AG08396 (cell line): ENCODE measurements around the gene PPP1R14D.

Source experiments
- DNase-seq: peaks from one replicate; pipeline ENCODE4 v3.0.0; 2012; ENCODE audit warnings: low spot score, mixed read lengths

The PPP1R14D gene

DNA sequence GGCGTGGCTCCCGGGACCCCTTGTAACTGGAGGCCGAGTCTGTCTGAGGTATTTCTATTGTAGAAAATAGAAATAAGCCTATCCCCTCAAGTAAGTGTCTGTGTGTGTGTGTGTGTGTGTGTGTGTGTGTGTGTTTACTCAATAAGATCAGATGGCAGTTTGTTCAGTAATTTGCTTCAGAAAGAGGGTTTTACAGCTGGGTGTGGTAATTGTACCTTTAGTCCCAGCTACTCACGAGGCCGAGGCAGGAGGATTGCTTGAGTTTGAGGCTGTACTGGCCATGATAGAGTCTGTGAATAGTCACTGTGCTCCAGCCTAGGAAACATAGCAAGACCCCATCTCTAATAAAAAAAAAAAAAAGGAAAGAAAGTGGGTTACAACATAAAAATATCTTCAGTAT is 24.0 kb upstream of the PPP1R14D start:
- no peak for DNase-seq

DNA sequence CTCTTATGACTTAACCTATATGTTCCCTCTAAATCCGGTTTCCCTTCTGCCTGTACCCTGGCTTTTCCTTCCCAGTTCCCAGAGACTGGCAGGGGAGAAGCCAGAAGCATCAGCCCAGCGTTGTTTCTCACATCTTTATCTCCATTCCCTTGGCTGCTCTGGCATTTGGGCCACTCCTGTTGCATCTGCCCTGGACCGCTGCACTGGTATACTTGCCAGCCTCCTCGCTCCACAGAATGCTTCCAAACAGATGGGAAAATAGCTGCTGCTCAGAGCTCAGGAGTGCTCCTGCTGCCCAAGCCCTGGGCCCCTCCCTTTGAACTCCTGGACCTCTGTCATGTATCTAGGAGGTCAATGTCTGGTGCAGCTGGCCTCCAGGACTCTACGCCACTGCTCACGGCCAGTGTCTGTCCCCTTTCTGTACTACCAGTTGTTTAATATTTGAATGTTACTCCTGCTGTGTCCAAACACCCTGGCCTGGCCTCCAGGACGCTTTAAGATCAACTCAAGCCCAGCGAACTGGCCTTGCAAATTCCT is 22.1 kb upstream of the PPP1R14D start:
- DNase-seq: no peak

DNA sequence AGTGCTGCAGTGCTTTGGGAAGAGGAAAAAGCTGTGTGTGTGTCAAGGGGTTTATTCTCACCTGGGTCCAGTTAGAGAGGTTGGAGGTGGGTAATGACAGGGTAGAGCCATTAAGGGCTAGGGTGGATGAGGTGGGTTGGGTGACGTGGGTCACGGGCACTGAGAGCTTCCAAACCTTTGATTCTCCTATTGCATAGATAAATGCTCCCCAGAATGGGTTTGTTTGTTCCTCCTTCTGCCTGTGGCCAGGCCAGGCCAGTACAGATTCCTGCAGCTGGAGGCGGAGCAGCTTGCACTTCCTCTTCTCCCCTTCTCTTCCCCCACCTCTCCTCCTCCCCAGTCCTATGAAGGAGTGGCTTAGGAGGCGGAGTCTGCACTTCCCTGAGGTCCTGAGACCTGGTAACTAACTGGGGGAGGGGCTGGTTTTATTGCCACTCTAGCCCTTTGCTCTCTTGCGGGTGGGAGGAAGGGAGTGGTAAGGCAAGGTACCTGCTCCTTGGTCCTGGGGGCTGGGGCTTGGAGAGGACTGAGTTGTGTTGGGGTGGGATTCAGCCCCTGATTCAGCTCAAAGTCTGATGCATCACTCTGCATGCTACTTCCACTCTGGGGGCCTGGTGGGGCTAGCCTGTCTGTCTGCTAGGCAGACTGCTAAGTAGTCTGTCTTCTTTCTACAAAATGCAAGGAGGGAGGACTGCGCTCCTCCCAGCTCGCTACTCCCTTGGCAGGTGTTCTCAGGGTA is 18.9 kb upstream of the PPP1R14D start:
- DNase-seq: no peak

DNA sequence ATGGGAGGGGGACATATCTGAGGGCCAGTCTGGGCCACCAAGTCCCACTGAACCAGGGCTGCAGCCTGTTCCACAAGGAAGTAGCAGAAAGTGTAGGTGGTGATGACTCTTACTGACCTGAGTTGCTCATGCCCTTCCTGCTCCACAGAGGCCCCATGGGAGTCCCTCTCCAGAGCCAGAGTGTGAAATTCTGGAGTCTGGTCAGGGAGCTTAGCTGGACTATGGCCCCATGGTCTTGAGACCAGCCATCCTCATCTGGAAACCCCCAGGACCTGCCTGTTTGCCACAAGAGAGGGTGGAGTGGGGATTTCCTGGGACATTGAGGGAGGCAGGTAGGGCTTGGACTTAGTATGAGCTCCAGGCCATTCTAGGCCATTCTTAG is 18.3 kb upstream of the PPP1R14D start:
- DNase-seq: no peak

DNA sequence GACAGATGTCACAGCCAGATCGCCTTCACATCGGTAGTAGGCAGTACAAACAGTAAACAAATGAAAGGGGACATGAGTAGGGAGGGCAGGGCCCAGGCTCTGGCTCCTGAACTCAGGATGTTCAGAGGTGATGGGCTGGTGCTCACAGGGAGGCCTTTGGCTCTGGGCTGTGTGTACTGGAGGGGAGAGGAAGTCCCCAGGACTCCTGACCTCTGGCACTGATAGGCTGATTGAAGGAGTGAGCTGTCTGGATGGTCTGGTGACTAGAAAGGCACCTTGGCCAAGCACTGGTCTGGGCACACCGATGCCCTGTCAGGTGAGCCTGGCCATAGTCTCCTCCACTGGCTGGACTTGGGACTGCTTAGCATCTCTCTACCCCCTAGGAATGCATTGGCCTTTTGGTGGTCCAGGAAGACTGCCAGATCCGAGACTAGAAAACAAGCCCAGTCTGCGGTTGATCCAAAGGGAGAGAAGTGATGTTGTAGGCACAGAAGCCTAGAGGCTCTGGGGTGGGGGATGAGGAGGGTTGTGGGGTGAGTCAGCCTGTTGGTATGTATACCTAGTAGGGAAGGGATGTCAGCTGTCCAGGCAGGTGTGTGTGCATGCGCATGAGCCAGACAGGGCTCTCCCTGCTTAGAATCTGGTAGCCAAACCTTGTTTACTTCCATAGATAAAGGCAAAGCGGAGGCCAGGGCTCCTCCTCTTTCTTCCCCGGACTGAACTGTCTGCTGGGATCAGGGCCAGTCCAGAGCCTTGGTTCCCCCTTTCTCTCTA is 17.2 kb upstream of the PPP1R14D start:
- DNase-seq: no peak

DNA sequence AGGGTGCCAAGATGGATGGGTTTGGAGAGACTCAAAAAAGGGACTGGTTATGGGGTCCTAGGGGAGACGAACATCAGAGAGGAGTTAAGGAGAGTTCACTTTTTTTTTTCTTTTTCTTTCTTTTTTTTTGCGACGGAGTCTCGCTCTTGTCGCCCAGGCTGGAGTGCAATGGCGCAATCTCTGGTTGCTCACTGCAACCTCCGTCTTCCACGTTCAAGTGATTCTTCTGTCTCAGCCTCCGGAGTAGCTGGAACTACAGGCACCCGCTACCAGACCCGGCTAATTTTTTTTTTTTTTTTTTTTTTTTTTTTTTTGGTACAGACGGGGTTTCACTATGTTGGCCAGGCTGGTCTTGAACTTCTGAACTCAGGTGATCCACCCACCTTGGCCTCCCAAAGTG is 16.5 kb upstream of the PPP1R14D start:
- no peak for DNase-seq

DNA sequence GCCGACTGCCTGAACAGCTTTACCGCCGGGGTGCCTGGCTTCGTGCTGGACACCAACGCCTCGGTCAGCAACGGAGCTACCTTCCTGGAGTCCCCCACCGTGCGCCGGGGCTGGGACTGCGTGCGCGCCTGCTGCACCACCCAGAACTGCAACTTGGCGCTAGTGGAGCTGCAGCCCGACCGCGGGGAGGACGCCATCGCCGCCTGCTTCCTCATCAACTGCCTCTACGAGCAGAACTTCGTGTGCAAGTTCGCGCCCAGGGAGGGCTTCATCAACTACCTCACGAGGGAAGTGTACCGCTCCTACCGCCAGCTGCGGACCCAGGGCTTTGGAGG is 16.2 kb upstream of the PPP1R14D start:
- peak; percentile 40 for DNase-seq

DNA sequence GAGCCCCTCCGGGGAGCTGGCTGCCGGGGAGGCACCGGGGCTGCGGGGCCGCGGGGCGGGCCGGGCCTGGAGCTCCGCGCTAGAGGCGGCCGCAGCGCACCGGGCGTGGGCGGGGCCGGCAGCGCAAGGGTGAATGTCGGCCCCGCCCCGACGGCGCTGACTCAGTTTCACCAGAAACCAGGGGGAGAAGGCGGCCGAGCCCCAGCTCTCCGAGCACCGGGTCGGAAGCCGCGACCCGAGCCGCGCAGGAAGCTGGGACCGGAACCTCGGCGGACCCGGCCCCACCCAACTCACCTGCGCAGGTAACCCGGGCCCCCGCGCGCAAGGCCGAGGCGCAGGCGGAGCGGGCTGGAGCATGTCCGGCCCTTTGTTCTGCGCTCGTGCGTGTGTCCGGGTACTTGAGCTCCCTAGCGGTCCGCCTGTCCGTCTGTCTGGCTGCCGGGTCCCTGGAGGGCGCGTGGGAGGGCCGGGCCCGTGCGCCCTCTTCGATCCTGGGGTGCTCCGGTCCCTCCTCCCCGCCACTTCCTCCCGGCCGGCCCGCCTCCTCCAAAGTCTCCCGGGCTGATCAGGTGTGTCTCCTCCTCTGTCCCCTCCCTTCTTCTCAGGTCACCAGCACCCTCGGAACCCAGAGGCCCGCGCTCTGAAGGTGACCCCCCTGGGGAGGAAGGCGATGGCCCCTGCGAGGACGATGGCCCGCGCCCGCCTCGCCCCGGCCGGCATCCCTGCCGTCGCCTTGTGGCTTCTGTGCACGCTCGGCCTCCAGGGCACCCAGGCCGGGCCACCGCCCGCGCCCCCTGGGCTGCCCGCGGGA is 15.6 kb upstream of the PPP1R14D start, which contains the start of gene SPINT1:
Gene SPINT1 (plus strand): TSS at position 164 of the 811 bp plus-strand sequence. CDS start 507 bp downstream, at position 671.
- DNase-seq: no peak

DNA sequence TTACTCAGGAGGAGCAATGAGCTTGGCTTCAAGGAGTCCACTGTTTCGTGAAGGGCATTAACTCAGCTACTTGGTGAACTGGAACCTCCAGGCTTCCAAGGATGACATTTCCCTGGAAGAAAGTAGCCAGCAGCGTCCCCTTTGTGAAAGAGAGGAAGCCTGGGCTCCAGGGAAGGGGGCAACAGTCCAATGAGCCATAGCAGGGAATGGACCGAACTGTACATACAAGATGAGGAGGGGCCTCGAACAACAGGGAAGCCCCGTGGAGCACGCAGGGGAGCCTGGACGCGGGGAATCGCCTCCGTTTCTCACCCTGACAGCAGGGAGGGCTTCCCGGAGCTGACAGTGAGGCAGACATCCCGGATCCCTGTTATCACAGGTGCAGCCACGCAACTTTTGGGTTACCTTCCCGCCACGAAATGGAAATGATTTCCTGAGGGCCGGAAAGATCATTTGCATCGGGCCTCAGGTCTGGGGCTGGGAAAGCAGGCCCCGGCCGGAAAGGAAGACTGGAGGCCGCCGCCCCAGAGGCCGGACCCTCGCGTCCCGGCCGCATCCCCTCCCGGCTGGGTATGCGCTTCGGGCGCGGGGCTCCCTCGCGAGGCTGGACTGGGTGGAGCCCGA is 14.9 kb upstream of the PPP1R14D start:
- no peak for DNase-seq

DNA sequence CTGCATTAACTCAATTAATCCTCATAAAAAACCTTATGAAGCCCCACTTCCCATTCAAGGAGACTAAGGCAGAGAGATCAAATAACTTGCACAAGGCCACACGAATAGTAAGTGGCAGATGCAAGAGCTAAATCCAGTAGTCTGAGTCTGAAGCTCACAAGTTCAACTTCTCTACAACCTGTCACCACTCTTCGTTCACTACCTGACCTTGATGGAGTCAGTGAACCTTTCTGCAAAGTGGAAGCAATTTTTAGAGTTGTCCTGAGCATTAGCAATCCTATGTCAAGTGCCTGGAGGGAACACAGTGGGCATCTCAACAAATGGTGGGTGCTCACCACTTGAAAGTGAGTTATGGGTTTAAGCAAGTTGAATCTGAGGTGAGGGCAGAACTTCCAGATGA is 13.2 kb upstream of the PPP1R14D start:
- DNase-seq: no peak

DNA sequence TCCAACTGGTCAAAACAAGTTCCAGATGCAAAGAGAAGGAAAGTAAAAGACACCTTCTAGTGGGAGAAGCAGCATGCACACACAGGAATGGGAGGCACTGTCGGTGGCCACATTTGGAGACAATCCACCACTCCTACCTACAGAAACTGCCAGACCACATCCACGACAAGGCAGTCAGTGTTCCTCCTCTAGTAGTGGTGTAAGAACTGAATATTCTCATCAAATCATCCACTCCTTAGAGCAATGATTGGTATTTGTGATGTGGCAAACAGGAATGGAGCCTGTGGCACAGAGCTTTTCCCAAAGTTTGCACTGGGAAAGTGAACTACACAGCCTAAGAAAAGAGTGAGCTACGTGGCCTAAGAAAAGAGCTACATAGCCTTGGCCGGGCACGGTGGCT is 10.2 kb upstream of the PPP1R14D start:
- no peak for DNase-seq

DNA sequence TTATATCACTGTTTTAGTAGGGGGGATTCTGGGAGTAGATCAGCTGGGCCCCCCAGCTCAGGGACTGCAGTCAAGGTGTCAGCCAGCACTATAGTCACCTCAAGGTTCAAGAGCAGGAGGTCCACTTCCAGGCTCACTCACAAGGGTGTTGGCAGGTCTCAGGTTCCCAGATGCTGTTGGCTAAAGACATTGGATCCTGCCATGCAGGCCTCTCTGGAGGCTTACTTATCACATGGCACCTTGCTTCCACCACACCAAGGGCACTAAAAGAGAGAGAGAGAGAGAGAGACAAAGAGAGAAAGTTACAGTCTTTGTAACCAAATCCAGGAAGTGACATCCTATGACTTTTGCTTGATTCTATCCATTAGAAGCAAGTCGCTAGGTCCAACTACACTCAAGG is 7.5 kb upstream of the PPP1R14D start:
- DNase-seq: no peak

DNA sequence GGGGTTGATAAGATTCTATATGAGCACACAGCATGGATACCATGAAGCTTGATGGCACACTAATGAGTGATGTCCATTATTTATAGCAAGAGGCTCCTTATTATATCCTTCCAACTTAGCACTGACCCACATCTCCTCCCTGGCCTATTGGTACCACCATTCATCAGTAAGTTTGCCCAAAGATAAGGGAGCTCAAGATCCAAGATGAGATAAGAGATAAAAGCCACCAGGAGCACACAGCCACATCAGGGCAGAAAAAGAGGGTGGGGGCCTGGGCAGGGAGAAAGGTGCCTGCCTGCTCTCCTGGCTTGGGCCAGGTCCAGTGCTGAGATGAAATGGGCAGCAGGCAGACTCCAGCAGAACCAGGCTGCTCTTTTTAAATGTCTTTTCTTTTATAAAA is 4.4 kb upstream of the PPP1R14D start:
- DNase-seq: peak; percentile 1

DNA sequence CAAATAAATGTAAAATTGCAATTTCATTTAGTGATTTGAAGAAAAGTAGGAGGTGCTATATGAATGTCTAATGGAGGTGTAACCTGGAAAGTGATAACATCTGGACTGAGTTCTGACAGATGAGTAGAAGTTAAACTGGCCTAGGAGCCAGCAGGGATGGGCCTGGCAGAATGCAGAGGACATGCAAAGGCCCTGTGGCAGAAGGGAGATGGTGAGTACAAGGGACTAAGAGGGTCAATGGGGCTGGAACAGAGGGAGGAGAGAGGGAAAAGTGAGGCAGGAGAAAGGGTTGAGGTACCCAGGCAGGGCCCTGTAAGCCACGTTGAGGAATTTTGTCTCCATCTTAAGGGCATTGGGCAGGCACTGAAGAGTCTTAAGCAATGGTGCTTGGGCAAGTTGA is 3.4 kb upstream of the PPP1R14D start:
- no peak for DNase-seq

DNA sequence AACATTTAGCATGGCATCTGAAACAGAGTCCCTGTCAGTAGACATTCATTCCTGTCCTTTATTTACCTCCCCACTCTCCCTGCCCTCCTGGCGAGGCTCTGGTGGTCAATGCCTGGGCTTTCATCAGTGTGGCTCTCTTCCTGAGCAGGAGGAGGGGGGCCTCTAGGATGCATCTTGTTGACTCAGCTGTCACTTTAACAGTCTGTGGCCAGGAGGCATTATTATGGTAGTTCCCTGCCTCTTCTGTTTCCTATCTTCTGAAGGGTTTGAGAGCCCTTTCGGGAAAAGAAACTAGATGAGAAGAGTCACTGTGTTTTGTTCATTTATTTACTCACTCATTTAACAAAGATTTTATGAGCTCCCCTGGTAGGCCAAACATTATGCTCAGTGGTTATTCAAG is 2.4 kb upstream of the PPP1R14D start:
- DNase-seq: no peak

DNA sequence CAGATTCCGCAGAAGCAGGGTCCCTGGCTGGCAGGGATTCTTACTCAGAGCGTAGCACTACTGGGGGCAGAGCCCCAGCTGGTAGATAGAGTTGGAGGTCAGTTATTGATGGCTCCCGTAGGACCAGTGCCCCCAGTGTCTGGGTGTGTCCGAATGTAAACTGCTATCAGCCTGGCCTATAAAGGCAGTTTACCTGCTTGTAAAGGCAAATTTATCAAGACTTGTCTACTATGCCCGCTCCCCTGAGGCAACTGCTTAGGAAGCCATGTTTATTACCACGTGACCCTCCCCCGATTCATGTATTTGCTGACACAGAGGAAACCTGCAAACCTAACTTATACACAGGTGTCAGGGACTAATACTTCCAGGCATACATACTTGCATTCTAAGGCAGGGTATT is 607 bp upstream of the PPP1R14D start:
- DNase-seq: no peak

DNA sequence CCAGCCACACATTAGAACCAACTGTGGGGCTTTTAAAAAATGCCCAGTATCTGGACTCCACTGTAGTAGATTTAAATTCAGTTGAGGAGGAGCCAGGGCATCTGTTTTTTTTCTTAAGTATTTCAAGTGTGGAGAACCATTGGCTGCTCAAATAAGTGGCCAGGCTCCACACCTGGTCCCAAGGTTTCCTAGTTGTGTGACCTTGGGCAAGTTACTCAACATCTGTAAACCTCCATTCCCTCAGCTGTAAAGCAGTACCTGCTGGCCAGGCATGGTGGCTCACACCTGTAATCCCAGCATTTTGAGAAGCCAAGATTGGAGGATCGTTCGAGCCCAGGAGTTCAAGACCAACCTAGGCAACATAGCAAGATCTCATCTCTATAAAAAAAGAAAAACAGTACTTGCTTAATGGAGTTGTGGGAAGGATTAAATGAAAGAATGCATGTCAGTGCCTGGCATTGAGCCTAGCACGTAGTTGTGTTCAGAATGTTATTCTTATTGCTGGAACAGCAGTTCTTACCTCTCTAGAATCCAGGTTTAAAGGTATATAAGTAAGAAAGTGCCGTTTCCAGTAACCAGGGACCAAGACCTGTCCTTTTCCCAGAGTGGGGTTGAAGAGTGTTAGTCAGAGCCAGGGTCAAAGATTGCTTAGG is 2.0 kb downstream of the PPP1R14D start:
- DNase-seq: no peak

DNA sequence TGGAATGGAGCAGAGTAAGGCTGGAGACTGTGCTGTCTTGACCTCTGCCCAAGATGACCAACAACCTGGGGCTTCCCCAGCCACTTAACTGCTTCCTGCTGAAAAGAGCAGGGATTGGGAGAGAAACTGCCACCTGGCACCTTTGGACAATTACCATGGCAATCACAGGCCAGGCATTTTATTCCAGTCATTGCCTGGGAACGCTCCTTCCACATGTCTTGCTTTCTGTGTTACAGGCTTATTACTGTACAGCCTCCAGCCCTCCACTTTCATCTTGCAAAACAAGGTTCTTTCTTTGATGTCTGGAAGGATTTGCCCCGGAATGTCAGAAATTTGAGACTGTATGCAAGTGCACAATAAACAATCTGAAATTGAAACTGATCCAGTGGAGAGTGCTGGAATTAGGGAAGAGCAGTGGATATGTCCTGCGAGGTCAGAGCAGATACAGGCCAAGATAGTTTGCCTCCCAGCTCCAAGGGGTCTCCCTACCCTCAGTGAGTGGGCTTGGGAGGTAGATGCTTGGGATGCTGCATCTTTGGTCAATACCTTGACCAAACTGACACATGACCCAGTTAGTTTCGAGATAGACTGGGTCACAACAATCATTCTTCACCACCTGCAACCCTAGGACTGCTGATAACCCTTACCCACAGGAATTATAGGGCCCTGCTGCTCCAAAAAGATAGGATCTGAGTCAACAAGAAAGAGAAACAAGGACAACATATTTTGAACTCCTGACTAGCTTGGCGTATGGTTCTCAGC is 2.7 kb downstream of the PPP1R14D start:
- peak; percentile 28 for DNase-seq

DNA sequence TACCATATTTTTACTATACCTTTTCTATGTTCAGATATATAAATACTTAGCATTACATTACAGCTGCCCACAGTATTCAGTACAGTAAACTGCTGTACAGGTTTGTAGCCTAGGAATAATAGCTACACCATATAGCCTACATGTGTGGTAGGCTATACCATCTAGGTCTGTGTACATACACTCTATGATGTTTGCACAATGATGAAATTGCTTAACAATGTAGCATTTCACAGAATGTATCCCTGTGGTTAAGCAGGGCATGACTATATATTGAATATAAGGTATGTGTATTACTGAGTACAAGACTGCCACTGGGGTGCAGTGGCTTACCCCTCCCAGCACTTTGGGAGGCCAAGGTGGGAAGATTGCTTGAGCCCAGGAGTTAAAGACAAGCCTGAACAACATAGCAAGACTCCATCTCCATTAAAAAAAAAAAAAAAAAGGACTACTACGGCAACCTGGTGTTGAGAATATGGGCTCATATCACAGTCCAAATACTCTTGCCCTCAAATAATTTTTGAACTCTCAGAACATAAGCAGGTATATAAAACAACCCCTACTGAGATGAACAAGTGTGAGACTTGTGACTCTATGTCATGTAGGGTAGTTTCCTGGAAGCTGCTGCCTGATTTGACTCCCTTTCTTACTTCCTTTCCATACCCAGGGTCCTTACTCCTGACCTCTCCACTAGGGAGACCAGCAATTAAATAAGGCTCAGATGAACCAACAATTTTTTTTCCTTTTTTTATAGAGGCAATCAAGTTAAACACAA is 4.8 kb downstream of the PPP1R14D start:
- no peak for DNase-seq

DNA sequence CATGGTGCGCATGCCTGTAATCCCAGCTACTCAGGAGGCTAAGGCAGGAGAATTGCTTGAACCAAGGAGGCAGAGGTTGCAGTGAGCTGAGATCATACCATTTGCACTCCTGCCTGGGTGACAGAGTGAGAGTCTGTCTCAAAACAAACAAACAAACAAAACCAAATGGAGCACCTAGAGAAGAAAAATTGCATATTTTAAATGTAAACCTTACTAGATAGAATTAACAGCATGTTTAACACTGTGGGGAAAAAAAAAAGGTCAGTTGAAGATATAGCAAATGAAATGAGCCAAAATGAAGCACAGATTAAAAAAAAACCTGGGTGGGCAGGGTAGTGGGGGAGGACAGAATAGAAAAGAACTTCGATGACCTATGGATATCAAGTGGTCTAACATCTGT is 7.3 kb downstream of the PPP1R14D start:
- DNase-seq: no peak
